H1 (cell line): ENCODE results near the gene PDE9A. TPM values are rescaled to one million over a fixed set of nuclear protein-coding genes. Genes with fewer than 3 reads are reported as not detected.

ENCODE experiments used
- CEBPB ChIP-seq: IDR thresholded peaks from 2 replicates; pipeline ENCODE4 v1.6.1; 2012; ENCODE audit warnings: low read depth, low read length
- EZH2 ChIP-seq: fragments of 200-600 bp; sonication (generic); IDR thresholded peaks from 2 replicates; pipeline ENCODE4 v1.7.1; 2012; ENCODE audit warnings: low read depth, mild to moderate bottlenecking, moderate library complexity, low read length, inconsistent platforms; ENCODE audit not compliant: severe bottlenecking
- SP1 ChIP-seq: IDR thresholded peaks from 2 replicates; pipeline ENCODE4 v1.6.1; 2011; ENCODE audit warnings: low read depth, low read length
- TEAD4 ChIP-seq: IDR thresholded peaks from 2 replicates; pipeline ENCODE4 v1.6.1; 2012; ENCODE audit warnings: low read depth, low read length, inconsistent platforms, mixed read lengths
- polyA plus RNA-seq, 7 experiments: library from polyadenylated mRNA; depleted of rRNA in 3 of 7; stranded (reverse) in 5 of 7; unstranded in 2 of 7; fragments of >200 nt in 5 of 7; fragments of 200-250 nt in 2 of 7; gene quantifications; 1 replicate in 5 of 7; 2 replicates in 1 of 7; 4 replicates in 1 of 7; pipeline versions ENCODE4 v1.2.1 to v1.2.3, GENCODE V29; 2011 to 2013; ENCODE audit warnings: missing spikeins in 2 of 7, mixed read lengths in 2 of 7
- total RNA-seq: library from RNA; stranded (reverse); fragmentation: NEBNext Ultra II Directional; extraction: Animal tissue kit (Norgen Biotek cat#: 25700); gene quantifications from 2 replicates; pipeline ENCODE4 v1.2.1, GENCODE V29; 2021
- TF ChIP-seq, protein P1 (sequence below): fragments of 300-600 bp; sonication (generic); IDR thresholded peaks from 2 replicates; pipeline ENCODE4 v1.7.1; 2012; ENCODE audit warnings: low read length, moderate library complexity, mild to moderate bottlenecking, inconsistent platforms; ENCODE audit not compliant: insufficient replicate concordance

The PDE9A gene
- total and polyA plus RNA-seq, 2 of the 8 experiments (the other 6 are each of a cell fraction or from before 2014, with no cell fraction given), result 39.2 to 45.9 TPM

DNA sequence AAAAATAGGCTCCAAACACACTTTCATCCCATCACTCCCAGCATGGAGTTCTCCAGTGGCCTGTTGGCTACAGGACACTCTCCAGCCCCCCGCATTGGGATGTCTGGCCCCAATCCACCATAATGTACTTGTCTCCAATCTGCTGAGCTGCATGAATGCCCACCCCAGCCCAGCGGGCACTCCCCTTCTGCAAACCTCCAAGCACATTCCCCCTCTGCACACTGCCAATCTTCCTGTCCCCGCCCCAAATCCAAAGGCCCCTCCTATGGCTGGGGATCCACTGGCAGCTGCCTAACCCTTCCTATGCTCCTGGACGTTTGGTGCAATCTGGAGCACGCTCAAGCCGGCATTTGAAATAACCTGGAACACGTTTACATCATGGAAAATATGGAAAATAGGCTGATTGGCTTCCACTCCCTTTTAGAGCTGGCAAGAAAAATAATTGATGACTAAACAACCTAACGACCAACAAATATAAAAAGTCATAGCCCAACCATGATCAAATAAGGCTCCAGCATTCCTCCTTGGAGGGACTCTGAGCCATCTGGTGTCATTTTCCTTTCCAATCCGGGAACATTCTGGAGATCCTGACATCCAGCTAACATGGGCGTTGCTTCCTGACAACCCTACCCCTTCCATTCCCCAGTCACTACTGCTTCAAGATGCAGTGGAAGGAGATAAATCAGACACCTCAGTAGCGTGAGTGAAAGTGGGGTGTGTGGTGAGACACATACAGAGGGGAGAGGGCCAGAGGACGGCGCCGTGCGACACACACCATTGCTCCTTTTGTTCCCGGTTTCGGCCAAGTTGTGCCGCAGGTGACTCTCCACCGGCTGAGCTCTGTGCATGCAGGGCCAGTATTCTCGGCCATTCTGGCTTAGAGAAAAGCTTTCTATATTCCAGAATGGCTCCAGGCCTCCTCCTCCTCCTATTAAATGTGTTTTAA lies 41.6 kb downstream of the PDE9A start (continued):
- TF ChIP-seq, protein P1, sequence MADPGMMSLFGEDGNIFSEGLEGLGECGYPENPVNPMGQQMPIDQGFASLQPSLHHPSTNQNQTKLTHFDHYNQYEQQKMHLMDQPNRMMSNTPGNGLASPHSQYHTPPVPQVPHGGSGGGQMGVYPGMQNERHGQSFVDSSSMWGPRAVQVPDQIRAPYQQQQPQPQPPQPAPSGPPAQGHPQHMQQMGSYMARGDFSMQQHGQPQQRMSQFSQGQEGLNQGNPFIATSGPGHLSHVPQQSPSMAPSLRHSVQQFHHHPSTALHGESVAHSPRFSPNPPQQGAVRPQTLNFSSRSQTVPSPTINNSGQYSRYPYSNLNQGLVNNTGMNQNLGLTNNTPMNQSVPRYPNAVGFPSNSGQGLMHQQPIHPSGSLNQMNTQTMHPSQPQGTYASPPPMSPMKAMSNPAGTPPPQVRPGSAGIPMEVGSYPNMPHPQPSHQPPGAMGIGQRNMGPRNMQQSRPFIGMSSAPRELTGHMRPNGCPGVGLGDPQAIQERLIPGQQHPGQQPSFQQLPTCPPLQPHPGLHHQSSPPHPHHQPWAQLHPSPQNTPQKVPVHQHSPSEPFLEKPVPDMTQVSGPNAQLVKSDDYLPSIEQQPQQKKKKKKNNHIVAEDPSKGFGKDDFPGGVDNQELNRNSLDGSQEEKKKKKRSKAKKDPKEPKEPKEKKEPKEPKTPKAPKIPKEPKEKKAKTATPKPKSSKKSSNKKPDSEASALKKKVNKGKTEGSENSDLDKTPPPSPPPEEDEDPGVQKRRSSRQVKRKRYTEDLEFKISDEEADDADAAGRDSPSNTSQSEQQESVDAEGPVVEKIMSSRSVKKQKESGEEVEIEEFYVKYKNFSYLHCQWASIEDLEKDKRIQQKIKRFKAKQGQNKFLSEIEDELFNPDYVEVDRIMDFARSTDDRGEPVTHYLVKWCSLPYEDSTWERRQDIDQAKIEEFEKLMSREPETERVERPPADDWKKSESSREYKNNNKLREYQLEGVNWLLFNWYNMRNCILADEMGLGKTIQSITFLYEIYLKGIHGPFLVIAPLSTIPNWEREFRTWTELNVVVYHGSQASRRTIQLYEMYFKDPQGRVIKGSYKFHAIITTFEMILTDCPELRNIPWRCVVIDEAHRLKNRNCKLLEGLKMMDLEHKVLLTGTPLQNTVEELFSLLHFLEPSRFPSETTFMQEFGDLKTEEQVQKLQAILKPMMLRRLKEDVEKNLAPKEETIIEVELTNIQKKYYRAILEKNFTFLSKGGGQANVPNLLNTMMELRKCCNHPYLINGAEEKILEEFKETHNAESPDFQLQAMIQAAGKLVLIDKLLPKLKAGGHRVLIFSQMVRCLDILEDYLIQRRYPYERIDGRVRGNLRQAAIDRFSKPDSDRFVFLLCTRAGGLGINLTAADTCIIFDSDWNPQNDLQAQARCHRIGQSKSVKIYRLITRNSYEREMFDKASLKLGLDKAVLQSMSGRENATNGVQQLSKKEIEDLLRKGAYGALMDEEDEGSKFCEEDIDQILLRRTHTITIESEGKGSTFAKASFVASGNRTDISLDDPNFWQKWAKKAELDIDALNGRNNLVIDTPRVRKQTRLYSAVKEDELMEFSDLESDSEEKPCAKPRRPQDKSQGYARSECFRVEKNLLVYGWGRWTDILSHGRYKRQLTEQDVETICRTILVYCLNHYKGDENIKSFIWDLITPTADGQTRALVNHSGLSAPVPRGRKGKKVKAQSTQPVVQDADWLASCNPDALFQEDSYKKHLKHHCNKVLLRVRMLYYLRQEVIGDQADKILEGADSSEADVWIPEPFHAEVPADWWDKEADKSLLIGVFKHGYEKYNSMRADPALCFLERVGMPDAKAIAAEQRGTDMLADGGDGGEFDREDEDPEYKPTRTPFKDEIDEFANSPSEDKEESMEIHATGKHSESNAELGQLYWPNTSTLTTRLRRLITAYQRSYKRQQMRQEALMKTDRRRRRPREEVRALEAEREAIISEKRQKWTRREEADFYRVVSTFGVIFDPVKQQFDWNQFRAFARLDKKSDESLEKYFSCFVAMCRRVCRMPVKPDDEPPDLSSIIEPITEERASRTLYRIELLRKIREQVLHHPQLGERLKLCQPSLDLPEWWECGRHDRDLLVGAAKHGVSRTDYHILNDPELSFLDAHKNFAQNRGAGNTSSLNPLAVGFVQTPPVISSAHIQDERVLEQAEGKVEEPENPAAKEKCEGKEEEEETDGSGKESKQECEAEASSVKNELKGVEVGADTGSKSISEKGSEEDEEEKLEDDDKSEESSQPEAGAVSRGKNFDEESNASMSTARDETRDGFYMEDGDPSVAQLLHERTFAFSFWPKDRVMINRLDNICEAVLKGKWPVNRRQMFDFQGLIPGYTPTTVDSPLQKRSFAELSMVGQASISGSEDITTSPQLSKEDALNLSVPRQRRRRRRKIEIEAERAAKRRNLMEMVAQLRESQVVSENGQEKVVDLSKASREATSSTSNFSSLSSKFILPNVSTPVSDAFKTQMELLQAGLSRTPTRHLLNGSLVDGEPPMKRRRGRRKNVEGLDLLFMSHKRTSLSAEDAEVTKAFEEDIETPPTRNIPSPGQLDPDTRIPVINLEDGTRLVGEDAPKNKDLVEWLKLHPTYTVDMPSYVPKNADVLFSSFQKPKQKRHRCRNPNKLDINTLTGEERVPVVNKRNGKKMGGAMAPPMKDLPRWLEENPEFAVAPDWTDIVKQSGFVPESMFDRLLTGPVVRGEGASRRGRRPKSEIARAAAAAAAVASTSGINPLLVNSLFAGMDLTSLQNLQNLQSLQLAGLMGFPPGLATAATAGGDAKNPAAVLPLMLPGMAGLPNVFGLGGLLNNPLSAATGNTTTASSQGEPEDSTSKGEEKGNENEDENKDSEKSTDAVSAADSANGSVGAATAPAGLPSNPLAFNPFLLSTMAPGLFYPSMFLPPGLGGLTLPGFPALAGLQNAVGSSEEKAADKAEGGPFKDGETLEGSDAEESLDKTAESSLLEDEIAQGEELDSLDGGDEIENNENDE, result no peak
- TF ChIP-seq EZH2 (no peak), CEBPB (no peak), SP1 (no peak), TEAD4 (no peak)
